GM12872 (cell line): Measurements from ENCODE around the gene STARD5.

Experiments
- TF ChIP-seq, protein P1 (sequence below): IDR thresholded peaks from 3 replicates; pipeline ENCODE4 v1.5.1; 2011; ENCODE audit warnings: low read depth, mild to moderate bottlenecking, low read length, moderate library complexity; ENCODE audit not compliant: insufficient read depth

Gene STARD5

DNA sequence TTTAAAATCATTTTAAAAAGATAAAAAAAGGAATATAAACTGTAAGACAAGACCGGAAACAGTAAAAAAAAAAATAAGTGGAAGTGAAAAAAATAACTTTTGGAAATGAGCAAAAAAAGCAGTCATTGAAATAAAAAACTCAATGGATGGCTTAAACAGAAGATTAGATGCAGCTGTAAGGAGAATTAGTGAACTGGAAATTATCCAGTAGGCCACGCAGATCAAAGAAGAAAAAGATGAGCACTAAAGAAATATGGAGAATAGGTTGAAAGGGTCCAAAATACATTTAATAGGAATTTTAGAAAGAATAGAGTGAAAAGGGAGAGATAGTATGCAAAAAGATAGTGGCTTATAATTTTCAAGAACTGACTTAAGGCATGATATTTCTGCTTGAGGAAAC lies 47.0 kb downstream of the STARD5 start:
- TF ChIP-seq, protein P1, sequence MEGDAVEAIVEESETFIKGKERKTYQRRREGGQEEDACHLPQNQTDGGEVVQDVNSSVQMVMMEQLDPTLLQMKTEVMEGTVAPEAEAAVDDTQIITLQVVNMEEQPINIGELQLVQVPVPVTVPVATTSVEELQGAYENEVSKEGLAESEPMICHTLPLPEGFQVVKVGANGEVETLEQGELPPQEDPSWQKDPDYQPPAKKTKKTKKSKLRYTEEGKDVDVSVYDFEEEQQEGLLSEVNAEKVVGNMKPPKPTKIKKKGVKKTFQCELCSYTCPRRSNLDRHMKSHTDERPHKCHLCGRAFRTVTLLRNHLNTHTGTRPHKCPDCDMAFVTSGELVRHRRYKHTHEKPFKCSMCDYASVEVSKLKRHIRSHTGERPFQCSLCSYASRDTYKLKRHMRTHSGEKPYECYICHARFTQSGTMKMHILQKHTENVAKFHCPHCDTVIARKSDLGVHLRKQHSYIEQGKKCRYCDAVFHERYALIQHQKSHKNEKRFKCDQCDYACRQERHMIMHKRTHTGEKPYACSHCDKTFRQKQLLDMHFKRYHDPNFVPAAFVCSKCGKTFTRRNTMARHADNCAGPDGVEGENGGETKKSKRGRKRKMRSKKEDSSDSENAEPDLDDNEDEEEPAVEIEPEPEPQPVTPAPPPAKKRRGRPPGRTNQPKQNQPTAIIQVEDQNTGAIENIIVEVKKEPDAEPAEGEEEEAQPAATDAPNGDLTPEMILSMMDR: no peak

DNA sequence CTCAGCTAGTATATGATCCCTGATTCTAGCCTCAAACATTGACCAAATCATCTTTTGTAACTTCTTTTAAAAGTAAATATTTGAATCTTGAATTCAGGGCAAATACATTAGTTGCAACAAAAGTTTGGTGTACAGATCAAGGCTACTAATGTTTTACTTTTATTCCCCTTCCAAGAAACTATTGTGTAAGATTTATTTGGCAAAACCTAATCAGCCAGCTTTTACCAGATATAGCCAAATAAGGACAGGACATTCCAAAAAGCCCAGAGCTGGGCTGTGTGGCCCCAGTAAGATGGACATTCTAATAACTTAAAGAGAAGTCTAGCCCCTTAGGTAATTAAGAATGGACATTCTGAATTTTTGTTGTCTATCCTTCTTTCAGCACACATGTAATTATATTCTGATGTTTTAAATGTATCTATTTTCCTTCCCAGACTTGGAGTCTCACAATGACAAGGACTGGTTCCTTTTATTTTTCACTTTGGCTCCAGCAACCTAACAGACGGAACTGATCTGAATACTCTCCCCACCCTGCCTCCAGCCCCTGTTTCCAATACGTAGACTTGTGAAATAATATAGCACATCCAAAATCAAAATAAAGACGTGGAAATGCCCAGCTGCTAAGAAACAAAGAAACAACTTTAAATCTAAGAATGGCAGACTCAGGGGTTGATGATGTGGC lies 48.1 kb downstream of the STARD5 start:
- TF ChIP-seq, protein P1: no peak

GRCh38 chr15:81274931-81275707 lies 48.8 kb downstream of the STARD5 start:
- TF ChIP-seq, protein P1: peak; percentile 93

DNA sequence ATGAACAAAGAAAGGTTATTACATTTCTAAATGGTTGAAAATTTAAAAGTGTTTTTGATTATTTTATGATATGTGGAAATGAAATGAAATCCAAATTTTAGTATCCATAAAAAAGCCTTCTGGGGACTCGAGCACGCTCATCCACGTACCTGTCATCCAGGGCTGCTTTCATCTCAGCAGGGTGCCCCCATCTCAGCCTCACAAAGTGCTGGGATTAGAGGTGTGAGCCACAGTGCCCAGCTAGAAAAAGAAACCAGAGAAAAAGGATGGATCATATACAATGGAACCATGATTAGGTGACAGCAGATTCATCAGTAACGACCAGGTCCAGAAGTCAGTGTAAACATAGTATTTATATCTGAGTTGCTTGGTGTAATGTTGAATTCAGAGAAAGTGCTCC lies 49.7 kb downstream of the STARD5 start:
- TF ChIP-seq, protein P1: no peak

GRCh38 chr15:81273855-81274254 lies 50.1 kb downstream of the STARD5 start:
- TF ChIP-seq, protein P1: no peak

DNA sequence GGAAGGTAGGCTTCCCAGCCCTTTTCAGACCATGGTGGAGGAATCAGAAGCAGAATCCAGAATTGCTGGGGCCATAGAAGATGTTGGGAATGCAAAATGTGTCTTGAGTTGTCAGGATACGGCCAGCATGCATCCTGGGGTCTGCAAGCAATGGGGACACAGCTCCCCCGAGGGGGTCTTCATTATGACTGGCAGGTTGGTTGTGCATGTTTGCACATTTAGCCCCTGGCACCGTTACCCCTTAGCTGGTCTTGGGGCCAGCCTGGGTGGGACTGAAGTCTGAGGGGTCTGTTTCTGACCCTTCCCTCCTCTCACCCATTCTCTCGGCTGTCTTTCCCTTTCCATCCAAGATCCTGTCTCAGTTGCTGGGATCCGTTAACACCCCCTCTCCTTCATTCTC lies 50.7 kb downstream of the STARD5 start:
- TF ChIP-seq, protein P1: no peak

GRCh38 chr15:81271761-81272644 lies 51.9 kb downstream of the STARD5 start:
- TF ChIP-seq, protein P1: no peak
